H1 (cell line): Measurements from ENCODE around the gene RIT2. TPM values are rescaled to one million over a fixed set of nuclear protein-coding genes. Genes with fewer than 3 reads are reported as not detected.
A peak's percentile ranks its signal among the peaks of the same experiment; 100 is the strongest.

Source experiments
- CTCF ChIA-PET: fragments of 300-600 bp; sonication (Branson Sonifier 250); formaldehyde crosslinking; loops from one replicate; lab custom pipeline; 2021; ENCODE audit not compliant: partially characterized antibody; lab: Charles Lee
- POLR2A ChIA-PET: fragments of 300-600 bp; sonication (Branson Sonifier 250); formaldehyde crosslinking; loops from one replicate; lab custom pipeline; 2021; ENCODE audit warnings: inconsistent platforms; ENCODE audit not compliant: partially characterized antibody; lab: Charles Lee
- DNase-seq, 2 experiments: peaks; one replicate each; pipeline versions ENCODE4 v3.0.0 to v3.0.0-alpha.2; 2010 to 2022; ENCODE audit warnings: low spot score in 2 of 2, low read depth in 1 of 2, mixed read lengths in 1 of 2
- FAIRE-seq: peaks from 2 replicates; lab custom pipeline; 2011; peaks lifted over from hg19 to GRCh38; lab: Jason Lieb, UNC
- H2AFZ ChIP-seq: 2 replicates; pipeline ENCODE4 v1.8.1; 2012; ENCODE audit warnings: low read length, inconsistent platforms
- H2AK5ac ChIP-seq: 2 replicates; pipeline ENCODE4 v1.6.1; 2013; ENCODE audit warnings: low read depth, low read length
- H2BK120ac ChIP-seq: replicated peaks from 2 replicates; pipeline ENCODE3; 2013; ENCODE audit warnings: low read depth, low read length, inconsistent platforms
- H2BK12ac ChIP-seq: 2 replicates; pipeline ENCODE4 v1.6.1; 2013; ENCODE audit warnings: low read depth, low read length
- H2BK15ac ChIP-seq: 2 replicates; pipeline ENCODE4 v1.6.1; 2013; ENCODE audit warnings: low read length
- H2BK20ac ChIP-seq: 2 replicates; pipeline ENCODE4 v1.6.1; 2013; ENCODE audit warnings: low read length
- H2BK5ac ChIP-seq: 2 replicates; pipeline ENCODE4 v1.6.1; 2013; ENCODE audit warnings: low read depth, low read length
- H3K14ac ChIP-seq: 2 replicates; pipeline ENCODE4 v1.6.1; 2013; ENCODE audit warnings: inconsistent platforms; ENCODE audit not compliant: insufficient read length
- H3K18ac ChIP-seq: 2 replicates; pipeline ENCODE4 v1.6.1; 2013; ENCODE audit warnings: low read length; ENCODE audit errors: extremely low read depth
- H3K23ac ChIP-seq: 2 replicates; pipeline ENCODE4 v1.6.1; 2013; ENCODE audit warnings: inconsistent platforms; ENCODE audit not compliant: insufficient read length
- H3K23me2 ChIP-seq: 2 replicates; pipeline ENCODE4 v1.6.1; 2013; ENCODE audit warnings: low read depth, low read length
- H3K27ac ChIP-seq: 2 replicates; pipeline ENCODE4 v1.6.1; 2011; ENCODE audit warnings: low read depth, low read length, inconsistent platforms
- H3K27me3 ChIP-seq, 4 experiments: replicated peaks in 1 of 4; 1 replicate in 1 of 4; 2 replicates in 3 of 4; pipeline versions ENCODE4 v1.6.1 to v1.8.1; 2011 to 2013; ENCODE audit warnings: low read length in 3 of 4, mild to moderate bottlenecking in 3 of 4, inconsistent platforms in 2 of 4, mixed read lengths in 2 of 4, moderate library complexity in 1 of 4; ENCODE audit not compliant: control insufficient read depth in 3 of 4, insufficient read depth in 3 of 4; ENCODE audit errors: extremely low read depth in 1 of 4
- H3K36me3 ChIP-seq, 4 experiments: 2 replicates each; pipeline versions ENCODE4 v1.6.1 to v1.8.1; 2011 to 2013; ENCODE audit warnings: mild to moderate bottlenecking in 4 of 4, low read length in 3 of 4, moderate library complexity in 2 of 4, control low read depth in 1 of 4, inconsistent platforms in 1 of 4; ENCODE audit not compliant: insufficient read depth in 4 of 4, control insufficient read depth in 2 of 4
- H3K4ac ChIP-seq: replicated peaks from 2 replicates; pipeline ENCODE3; 2013; ENCODE audit warnings: low read length, low read depth, mixed read lengths, inconsistent platforms; ENCODE audit not compliant: insufficient read length
- H3K4me1 ChIP-seq, 4 experiments: replicated peaks in 1 of 4; 1 replicate in 1 of 4; 2 replicates in 3 of 4; pipeline versions ENCODE4 v1.6.1 to v1.8.1; 2011 to 2013; ENCODE audit warnings: low read length in 3 of 4, inconsistent platforms in 2 of 4, mixed read lengths in 1 of 4; ENCODE audit not compliant: insufficient read depth in 4 of 4, control insufficient read depth in 3 of 4
- H3K4me2 ChIP-seq, 2 experiments: 2 replicates each; pipeline versions ENCODE4 v1.6.1 to v1.8.1; 2011 to 2013; ENCODE audit warnings: low read depth in 2 of 2, low read length in 2 of 2, control low read depth in 1 of 2, inconsistent platforms in 1 of 2, mild to moderate bottlenecking in 1 of 2; ENCODE audit not compliant: insufficient read depth in 1 of 2
- H3K4me3 ChIP-seq, 4 experiments: fragments of 200-600, 300-600 bp in 1 of 4; sonication (generic), shearing (Covaris generic), sonication (Bioruptor Twin) in 1 of 4; 2 replicates each; pipeline versions ENCODE4 v1.5.1 to v1.8.1; 2011 to 2016; ENCODE audit warnings: low read length in 4 of 4, low read depth in 3 of 4, control low read depth in 2 of 4, inconsistent platforms in 2 of 4, mild to moderate bottlenecking in 2 of 4, mixed read lengths in 1 of 4, moderate library complexity in 1 of 4; ENCODE audit not compliant: insufficient read depth in 2 of 4; ENCODE audit errors: extremely low read depth in 1 of 4
- H3K56ac ChIP-seq: replicated peaks from 2 replicates; pipeline ENCODE3; 2013; ENCODE audit warnings: low read depth, mild to moderate bottlenecking, mixed read lengths, low read length, inconsistent platforms; ENCODE audit not compliant: insufficient read length
- H3K79me1 ChIP-seq: 2 replicates; pipeline ENCODE4 v1.6.1; 2013; ENCODE audit warnings: low read depth, low read length, control low read depth
- H3K79me2 ChIP-seq, 2 experiments: 2 replicates each; pipeline versions ENCODE4 v1.6.1 to v1.8.1; 2012 to 2013; ENCODE audit warnings: low read length in 2 of 2, mild to moderate bottlenecking in 2 of 2, inconsistent platforms in 1 of 2; ENCODE audit not compliant: insufficient read depth in 2 of 2, control insufficient read depth in 1 of 2
- H3K9ac ChIP-seq, 4 experiments: replicated peaks in 1 of 4; 1 replicate in 1 of 4; 2 replicates in 3 of 4; pipeline versions ENCODE4 v1.6.1 to v1.8.1; 2011 to 2013; ENCODE audit warnings: low read depth in 3 of 4, low read length in 3 of 4, control low read depth in 2 of 4, mild to moderate bottlenecking in 2 of 4, moderate library complexity in 2 of 4, inconsistent platforms in 1 of 4; ENCODE audit errors: extremely low read depth in 1 of 4
- H3K9me3 ChIP-seq, 2 experiments: 2 replicates each; pipeline versions ENCODE4 v1.6.1 to v1.8.1; 2012 to 2013; ENCODE audit warnings: mild to moderate bottlenecking in 2 of 2, moderate library complexity in 2 of 2, control low read depth in 1 of 2, inconsistent platforms in 1 of 2, low read depth in 1 of 2, low read length in 1 of 2, mixed read lengths in 1 of 2; ENCODE audit not compliant: insufficient read depth in 2 of 2
- H4K20me1 ChIP-seq, 2 experiments: replicated peaks in 1 of 2; 2 replicates each; pipeline versions ENCODE3 to v1.8.1; 2011 to 2013; ENCODE audit warnings: inconsistent platforms in 2 of 2, low read length in 2 of 2, mild to moderate bottlenecking in 1 of 2; ENCODE audit not compliant: insufficient read depth in 2 of 2, control insufficient read depth in 1 of 2
- H4K5ac ChIP-seq: 2 replicates; pipeline ENCODE4 v1.6.1; 2013; ENCODE audit warnings: low read length, low read depth, mixed read lengths, inconsistent platforms; ENCODE audit not compliant: insufficient read length
- H4K8ac ChIP-seq: 2 replicates; pipeline ENCODE4 v1.8.0; 2013; ENCODE audit warnings: mild to moderate bottlenecking, moderate library complexity, low read length, inconsistent platforms; ENCODE audit not compliant: insufficient read depth; ENCODE audit errors: extremely low read depth
- H4K91ac ChIP-seq: replicated peaks from 2 replicates; pipeline ENCODE3; 2013; ENCODE audit warnings: low read length, mixed read lengths, inconsistent platforms; ENCODE audit not compliant: insufficient read length
- CBX8 ChIP-seq: fragments of 300-800, 300-1000 bp; sonication (generic); IDR thresholded peaks from 2 replicates; pipeline ENCODE4 v1.7.1; 2016; ENCODE audit warnings: low read depth, low read length, borderline replicate concordance
- NANOG ChIP-seq: IDR thresholded peaks from 2 replicates; pipeline ENCODE4 v1.6.1; 2011; ENCODE audit warnings: low read length, low read depth, mild to moderate bottlenecking, inconsistent platforms; ENCODE audit not compliant: insufficient read depth, poor library complexity, severe bottlenecking
- SIN3A ChIP-seq, 2 experiments: IDR thresholded peaks in 1 of 2; conservative IDR thresholded peaks in 1 of 2; 2 replicates each; pipeline ENCODE4 v1.6.1; 2011 to 2012; ENCODE audit warnings: low read length in 2 of 2, improper control_type of control experiment in 1 of 2, low read depth in 1 of 2, mild to moderate bottlenecking in 1 of 2
- SIRT6 ChIP-seq: IDR thresholded peaks from one replicate; pipeline ENCODE4 v1.7.1; 2012; ENCODE audit warnings: low read length, inconsistent platforms
- TCF12 ChIP-seq: IDR thresholded peaks from 2 replicates; pipeline ENCODE4 v1.6.1; 2011; ENCODE audit warnings: low read depth, mild to moderate bottlenecking, low read length
- ZNF274 ChIP-seq: IDR thresholded peaks from 2 replicates; pipeline ENCODE4 v1.7.0; 2012; ENCODE audit warnings: low read length, borderline replicate concordance; ENCODE audit errors: extremely low read depth
- WGBS, 2 experiments: shearing (Covaris generic) in 1 of 2; methylation state at CpG; one replicate each; pipeline versions ENCODE4 v1.1.6 to v1.1.7; 2013 to 2015; ENCODE audit warnings: low lambda C conversion rate in 2 of 2, mixed read lengths in 2 of 2, inconsistent platforms in 1 of 2, low coverage in 1 of 2, missing lambda C conversion rate in 1 of 2; ENCODE audit not compliant: insufficient replicate concordance in 2 of 2, insufficient coverage in 1 of 2, insufficient read length in 1 of 2; ENCODE audit errors: extremely low coverage in 1 of 2, missing lambda C conversion rate in 1 of 2; 5-methylcytosine and 5-hydroxymethylcytosine counted together
- polyA plus RNA-seq, 7 experiments: library from polyadenylated mRNA; depleted of rRNA in 3 of 7; stranded (reverse) in 5 of 7; unstranded in 2 of 7; fragments of >200 nt in 5 of 7; fragments of 200-250 nt in 2 of 7; gene quantifications; 1 replicate in 5 of 7; 2 replicates in 1 of 7; 4 replicates in 1 of 7; pipeline versions ENCODE4 v1.2.1 to v1.2.3, GENCODE V29; 2011 to 2013; ENCODE audit warnings: missing spikeins in 2 of 7, mixed read lengths in 2 of 7
- total RNA-seq: library from RNA; stranded (reverse); fragmentation: NEBNext Ultra II Directional; extraction: Animal tissue kit (Norgen Biotek cat#: 25700); gene quantifications from 2 replicates; pipeline ENCODE4 v1.2.1, GENCODE V29; 2021

Gene RIT2
- total and polyA plus RNA-seq, 2 of the 8 experiments (the other 6 are each of a cell fraction or from before 2014, with no cell fraction given): 0.67 to 3.2 TPM

GRCh38 chr18:42719221-42719620, 396.3 kb downstream of the RIT2 start:
- Histone ChIP-seq H2BK5ac (no peak overlapping the region), H3K4ac (no peak overlapping the region), H3K9ac (no peak overlapping the region), H2AFZ (0 out of 2 replicates have a peak overlapping the region, but pooled peaks have one; percentile 46), H3K56ac (no peak overlapping the region), H3K36me3 (no peaks in the 10 kb centered on the region), H3K18ac (no peak overlapping the region), H3K23me2 (no peaks in the 10 kb centered on the region), H4K8ac (no peak overlapping the region), H2BK15ac (peak overlapping the region; percentile 99; the same call in 1 of the 2 replicates), H3K9me3 (no peaks in the 10 kb centered on the region), H4K5ac (no peak overlapping the region), H3K4me3 (no peak overlapping the region), H2BK120ac (no peak overlapping the region), H2BK20ac (no peak overlapping the region), H3K4me1 (no peaks in the 10 kb centered on the region), H3K27ac (no peak overlapping the region), H3K79me1 (no peaks in the 10 kb centered on the region), H3K27me3 (no peaks in the 10 kb centered on the region), H4K20me1 (no peaks in the 10 kb centered on the region), H3K4me2 (no peak overlapping the region), H3K23ac (no peak overlapping the region), H3K14ac (no peak overlapping the region), H4K91ac (no peak overlapping the region), H2BK12ac (0 out of 2 replicates have a peak overlapping the region, but pooled peaks have one; percentile 53), H2AK5ac (no peak overlapping the region), H3K79me2 (no peaks in the 10 kb centered on the region)
- ChIA-PET POLR2A (no interaction called here), CTCF (no interaction called here)
- FAIRE-seq (no peak), DNase-seq (no peak)
- WGBS, 2 experiments: 91% methylated on average over 6 of the region's 6 CpGs; no CpG with 5 or more reads in 1 of the 2 experiments
- no peak for TF ChIP-seq SIRT6
- TF ChIP-seq NANOG: no peak
- TF ChIP-seq CBX8: no peak
- TF ChIP-seq SIN3A (conservative IDR thresholded peaks at IDR 0.05 in 1 of 2, IDR thresholded peaks at IDR 0.05 in 1 of 2; ENCODE audit: low read depth in 1 of 2, low read length in 2 of 2): no peak
- TF ChIP-seq TCF12: no peak
- TF ChIP-seq ZNF274: no peak
